NT2/D1 (cell line): ENCODE measurements around the gene RAMAC.

Experiments used
- SUZ12 ChIP-seq: IDR thresholded peaks from 2 replicates; pipeline ENCODE4 v1.6.1; 2011; ENCODE audit not compliant: insufficient read length, insufficient read depth; ENCODE audit errors: extremely low read depth
- ZNF274 ChIP-seq: IDR thresholded peaks from 2 replicates; pipeline ENCODE4 v1.6.1; 2011; ENCODE audit warnings: mild to moderate bottlenecking, low read depth, low read length

- TF ChIP-seq ZNF274 = no peak
- TF ChIP-seq SUZ12 = no peak
Observed at GRCh38 chr15:82979726-82980125, 6.3 kb upstream of the RAMAC start.
